Heart left ventricle (tissue), 13 donors: ENCODE results near the gene ALAS1.

Experiments
- CTCF ChIP-seq, 12 donors: fragments of 200-600 bp; sonication (generic) in 4 of 12; IDR thresholded peaks; one replicate each; pipeline versions ENCODE4 v1.5.0 to v1.8.0; 2018 to 2022; ENCODE audit warnings: antibody characterized with exemption in 12 of 12, mild to moderate bottlenecking in 5 of 12
- POLR2A ChIP-seq, 2 donors: fragments of 450-650 bp; IDR thresholded peaks; one replicate each; pipeline ENCODE4 v1.6.1; 2017; ENCODE audit warnings: antibody characterized with exemption in 2 of 2, mild to moderate bottlenecking in 2 of 2, moderate library complexity in 2 of 2
- donor health status: ischemic (EF 13 %, LVEDD 7.1; RV severe dilation, severe dysfunction).
- donor health status: DM: no; HTN: yes; CAD: no.
- donor health status: DM: no; HTN: no; CAD: no.
- donor health status: ischemic (EF 25% LVEDD 6.9; RV normal size, moderate dysfunction).
- donor health status: ischemic (EF 25% LVEDD 5.7; RV mildly dilated, moderate dysfunction).
- donor health status: ischemic (EF 35%, LVEDD 5.7; RV mildly dilated, moderate dysfunction).
- donor health status: nonischemic (EF 11% LVEDD 7.7; RV severe dilation, severe dysfunction).
- donor health status: DM: yes; HTN: yes; CAD: no.
- donor health status: PGD.
- donor health status: ischemic (EF 29% LVEDD 5.4; RV normal size, mild dysfunction).
- donor health status: nonischemic (EF 23%, LVEDD 6.1; RV moderate dilation, normal function).

- TF ChIP-seq CTCF (IDR thresholded peaks at IDR 0.05) (peak in 6 of 12 donors; percentile 12 to 36 (median 24)), POLR2A (IDR thresholded peaks at IDR 0.05) (peak; percentile 45 to 88)
These were observed 36.8 kb downstream of the ALAS1 start for GRCh38 chr3:52234516-52235447.
